ENCODE data around the gene CHML.

- TF ChIP-seq POLR2A (IDR thresholded peaks at IDR 0.05; ENCODE audit: low read length) (no peak), GATA1 (IDR thresholded peaks at IDR 0.05; ENCODE audit: low read depth, low read length) (no peak)
Observed at GRCh38 chr1:241617426-241617825, 22.7 kb downstream of the CHML start.
